ENCODE measurements around the gene SQOR. TPM values are rescaled to one million over a fixed set of nuclear protein-coding genes. Genes with fewer than 3 reads are reported as not detected.

The SQOR gene
- total RNA-seq = 10 to 100 TPM; 31.7 to 40.6 TPM

DNA sequence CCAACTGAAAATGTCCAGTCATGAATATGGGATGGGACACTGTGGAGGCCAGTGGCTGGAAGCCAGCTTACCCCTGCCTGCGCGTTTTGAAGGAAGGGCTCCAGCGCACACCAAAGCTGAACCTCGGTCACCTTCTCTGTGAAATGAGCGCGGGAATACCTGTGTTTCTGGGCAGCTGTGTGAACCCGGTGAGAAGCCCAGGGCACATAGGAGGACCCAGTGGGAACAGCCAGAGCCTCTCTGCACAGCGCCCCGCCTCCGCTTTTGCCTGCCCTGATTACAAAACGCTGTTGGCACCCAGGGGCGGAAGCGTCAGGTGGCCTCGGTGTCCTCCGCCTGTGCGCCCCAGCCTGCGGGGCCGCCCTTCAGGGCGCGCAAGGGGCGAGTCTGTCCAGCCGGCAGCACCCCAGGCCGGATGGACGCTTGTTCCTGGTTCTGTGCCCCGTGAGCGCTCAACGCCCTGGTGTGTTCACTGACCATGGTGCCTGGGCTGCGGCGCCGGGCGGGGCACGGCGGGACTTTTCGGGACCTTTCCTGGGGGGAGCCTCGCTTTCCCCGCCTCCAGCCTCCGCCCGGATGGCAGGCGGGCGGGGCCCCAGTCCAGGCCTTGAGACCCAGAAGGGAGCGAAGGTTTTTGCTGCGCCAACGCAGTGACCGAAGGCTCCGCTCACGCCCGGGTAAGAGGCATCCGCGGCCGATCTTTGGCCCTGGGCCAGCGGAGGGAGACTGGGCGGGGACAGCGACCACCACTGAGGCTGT lies at the start of gene SQOR:
Gene SQOR, plus strand, starts transcription at position 598 of the 759 bp plus-strand sequence. CDS start 23,895 bp downstream, outside the sequence.

DNA sequence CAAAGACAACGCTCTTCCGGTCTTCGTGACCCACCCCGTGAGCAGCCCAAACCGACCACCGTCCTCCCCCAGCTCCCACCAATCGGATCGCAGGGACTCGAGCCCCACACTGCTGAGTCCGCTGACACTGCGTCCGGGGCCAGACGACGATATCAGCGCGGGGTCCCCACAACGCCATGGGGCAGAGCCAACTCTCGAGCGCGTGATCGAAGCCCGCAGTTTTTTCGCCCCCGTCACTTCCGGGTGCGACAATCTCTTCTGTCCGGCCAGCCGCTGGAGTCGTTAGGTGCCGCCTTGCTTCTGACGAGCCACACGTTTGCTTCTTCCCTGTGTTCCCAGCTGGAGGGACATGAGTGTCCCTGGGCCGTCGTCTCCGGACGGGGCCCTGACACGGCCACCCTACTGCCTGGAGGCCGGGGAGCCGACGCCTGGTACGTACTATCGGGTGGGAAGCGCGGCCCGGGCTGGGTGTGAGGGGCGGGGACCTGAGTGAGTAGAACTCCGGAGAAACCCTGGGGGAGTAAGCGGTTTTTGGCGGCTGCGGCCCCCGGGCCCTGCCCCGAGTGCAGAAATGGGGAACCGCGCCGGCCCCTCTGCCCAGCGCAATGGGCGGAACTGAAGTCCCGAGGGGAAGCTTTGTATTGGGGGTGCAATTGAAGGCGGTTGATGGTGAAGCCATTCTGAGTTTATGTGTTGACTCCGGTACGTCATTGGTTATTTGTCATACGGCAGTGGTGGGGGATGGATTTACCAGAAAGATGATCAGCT lies 47.5 kb upstream of the SQOR start, which contains the start of gene BLOC1S6:
Gene BLOC1S6, plus strand, starts transcription at position 285 of the 768 bp plus-strand sequence. Its CDS starts 65 bp downstream, at position 350.

Small RNAs within 50 kb of the gene (small RNA-seq; reads per million reads assigned to genes)
- 0 reads per million in 2 donors for gene RF00019

Other genes with a start within 250 kb of the SQOR start
- gene SLC30A4, start 112.3 kb upstream of the SQOR start, total RNA-seq = 1 to 10 TPM; 4.0 to 6.9 TPM
- 10 to 100 TPM; 47.0 to 47.1 TPM for gene BLOC1S6, start 47.6 kb upstream of the SQOR start, total RNA-seq

Data from melanocyte of skin (primary cell).